ENCODE results near the gene NPY. TPM values are rescaled to one million over a fixed set of nuclear protein-coding genes. Genes with fewer than 3 reads are reported as not detected.

NPY gene
- polyA plus RNA-seq, 2 of the 4 experiments (the other 2 are of a cell fraction): not detected

- TF ChIP-seq ELK1 (IDR thresholded peaks at IDR 0.05; ENCODE audit: low read depth, low read length): no peak
These were observed 34.3 kb downstream of the NPY start (continued) for GRCh38 chr7:24318326-24318725.

- no peak for FAIRE-seq
- H3K4me3 ChIP-seq: no peak overlapping the region
- CTCF ChIA-PET: interaction anchor here (0.7 to 1.0 kb wide), 2 partner anchors 12 to 19 kb away, joined by 3 read pairs; no protein-coding TSS in a partner anchor
- no peaks in the 10 kb centered on the region for H3K9me3 ChIP-seq
- no peak for DNase-seq (ENCODE audit: low read depth in 1 of 2, low spot score in 1 of 2)
- TF ChIP-seq BCL3 (IDR thresholded peaks at IDR 0.05): no peak
- peak; percentile 93 for TF ChIP-seq RNF2 (IDR thresholded peaks at IDR 0.05; ENCODE audit: borderline replicate concordance, low read depth)
- no peak for ATAC-seq
- POLR2A ChIA-PET: no interaction called here
- H3K4me1 ChIP-seq: no peaks in the 10 kb centered on the region
- H3K27ac ChIP-seq: no peak overlapping the region
- no peak overlapping the region for H3K4me2 ChIP-seq
These were observed 35.2 kb downstream of the NPY start for GRCh38 chr7:24319209-24319608.

- ATAC-seq (no peak), DNase-seq (ENCODE audit: low read depth in 1 of 2, low spot score in 1 of 2) (no peak), FAIRE-seq (no peak)
- Histone ChIP-seq H3K9me3 (no peaks in the 10 kb centered on the region), H3K27ac (no peak overlapping the region), H3K4me3 (no peak overlapping the region), H3K4me1 (no peaks in the 10 kb centered on the region), H3K4me2 (no peak overlapping the region)
- WGBS (ENCODE audit: missing lambda C conversion rate): 36% methylated on average over 3 of the region's 3 CpGs
- POLR2A ChIA-PET: no interaction called here
- CTCF ChIA-PET: interaction anchor here (0.6 kb wide), 1 partner anchor 201 kb away, joined by 5 read pairs; no protein-coding TSS in a partner anchor
- TF ChIP-seq CHD4 (IDR thresholded peaks at IDR 0.05; ENCODE audit: borderline replicate concordance) (no peak), RFX5 (IDR thresholded peaks at IDR 0.05) (no peak), MAZ (IDR thresholded peaks at IDR 0.05; ENCODE audit: borderline replicate concordance, low read depth, low read length) (no peak), JUN (IDR thresholded peaks at IDR 0.05) (no peak), KDM5A (IDR thresholded peaks at IDR 0.05) (no peak), CEBPB (IDR thresholded peaks at IDR 0.05) (no peak), CHD2 (IDR thresholded peaks at IDR 0.05; ENCODE audit: low read length, partially characterized antibody) (no peak), ZC3H11A (IDR thresholded peaks at IDR 0.05) (no peak), NPAS2 (CRISPR knock-in tag; IDR thresholded peaks at IDR 0.05; ENCODE audit: borderline replicate concordance) (no peak), MYC (IDR thresholded peaks at IDR 0.05; ENCODE audit: borderline replicate concordance, low read length) (no peak)
These were observed 40.0 kb downstream of the NPY start for GRCh38 chr7:24323961-24324480.

GRCh38 chr7:24325708-24326107 lies 41.7 kb downstream of the NPY start:
- FAIRE-seq: no peak
- Histone ChIP-seq H3K4me1 (no peaks in the 10 kb centered on the region), H3K4me3 (no peak overlapping the region), H3K27ac (no peak overlapping the region), H3K9me3 (no peaks in the 10 kb centered on the region), H3K4me2 (no peak overlapping the region)
- no peak for TF ChIP-seq BHLHE40 (IDR thresholded peaks at IDR 0.05; ENCODE audit: low read depth, low read length)
- TF ChIP-seq CBX2 (IDR thresholded peaks at IDR 0.05; ENCODE audit: borderline replicate concordance, low read depth): no peak
- TF ChIP-seq RFX5 (IDR thresholded peaks at IDR 0.05): no peak
- ChIA-PET CTCF (no interaction called here), POLR2A (no interaction called here)
- no peak for ATAC-seq
- no peak for DNase-seq (ENCODE audit: low read depth in 1 of 2, low spot score in 1 of 2)
- WGBS (ENCODE audit: missing lambda C conversion rate): 20% methylated on average over 5 of the region's 5 CpGs

- FAIRE-seq (no peak), ATAC-seq (no peak), DNase-seq (ENCODE audit: low read depth in 1 of 2, low spot score in 1 of 2) (no peak)
- WGBS (ENCODE audit: missing lambda C conversion rate): 8% methylated on average over 5 of the region's 5 CpGs
- no peak overlapping the region for H3K27ac ChIP-seq
- no peak overlapping the region for H3K4me2 ChIP-seq
- no peaks in the 10 kb centered on the region for H3K9me3 ChIP-seq
- CTCF ChIA-PET: no interaction called here
- H3K4me3 ChIP-seq: no peak overlapping the region
- no peaks in the 10 kb centered on the region for H3K4me1 ChIP-seq
- TF ChIP-seq ZNF302 (CRISPR knock-in tag; IDR thresholded peaks at IDR 0.05) (no peak), E2F6 (IDR thresholded peaks at IDR 0.05; ENCODE audit: borderline replicate concordance, low read depth) (no peak), HMGXB4 (CRISPR knock-in tag; IDR thresholded peaks at IDR 0.05; ENCODE audit: borderline replicate concordance) (no peak), HEYL (CRISPR knock-in tag; IDR thresholded peaks at IDR 0.05) (no peak)
- POLR2A ChIA-PET: no interaction called here
These were observed 44.1 kb downstream of the NPY start for GRCh38 chr7:24328050-24328449.
